K562 (cell line): ENCODE measurements around the gene KLHL18. TPM values are rescaled to one million over a fixed set of nuclear protein-coding genes. Genes with fewer than 3 reads are reported as not detected.

ENCODE experiments used
- ARID1B ChIP-seq: fragments of 450-650 bp; IDR thresholded peaks from 2 replicates; pipeline ENCODE4 v1.6.1; 2016; ENCODE audit warnings: antibody characterized with exemption, mild to moderate bottlenecking, inconsistent platforms
- CEBPG ChIP-seq, 3 experiments: fragments of 200-800 bp in 1 of 3; sonication (Bioruptor generic) in 1 of 3; sonication (generic) in 1 of 3; formaldehyde crosslinking in 1 of 3; IDR thresholded peaks in 2 of 3; conservative IDR thresholded peaks in 1 of 3; 2 replicates each; pipeline versions ENCODE4 v1.6.1 to v1.8.0; 2016 to 2022; ENCODE audit warnings: missing compliant biosample characterization in 2 of 3, missing genetic modification characterization in 2 of 3, mild to moderate bottlenecking in 1 of 3, missing genetic modification reagents in 1 of 3
- CHCHD3 ChIP-seq: fragments of 250-450 bp; sonication (Bioruptor Pico); IDR thresholded peaks from 2 replicates; pipeline ENCODE4 v2.1.2; 2022; ENCODE audit warnings: mild to moderate bottlenecking
- CREB1 ChIP-seq, 2 experiments: sonication (generic) in 1 of 2; formaldehyde crosslinking in 1 of 2; IDR thresholded peaks; 2 replicates each; pipeline versions ENCODE4 v1.6.1 to v1.8.0; 2012 to 2022; ENCODE audit warnings: inconsistent platforms in 1 of 2, mild to moderate bottlenecking in 1 of 2, missing genetic modification reagents in 1 of 2, moderate library complexity in 1 of 2
- DIDO1 ChIP-seq: fragments of 450-650 bp; IDR thresholded peaks from 2 replicates; pipeline ENCODE4 v1.6.1; 2016; ENCODE audit warnings: low read depth, missing biosample characterization, missing genetic modification characterization
- E4F1 ChIP-seq: fragments of 250-450 bp; sonication (Bioruptor Pico); IDR thresholded peaks from 2 replicates; pipeline ENCODE4 v1.5.0; 2021; ENCODE audit warnings: mild to moderate bottlenecking, borderline replicate concordance
- ESRRB ChIP-seq: fragments of 250-450 bp; sonication (Bioruptor Pico); IDR thresholded peaks from 2 replicates; pipeline ENCODE4 v1.5.0; 2020; ENCODE audit warnings: mild to moderate bottlenecking, moderate library complexity, borderline replicate concordance
- KDM2B ChIP-seq: fragments of 250-450 bp; sonication (Bioruptor Pico); IDR thresholded peaks from 2 replicates; pipeline ENCODE4 v1.8.0; 2021; ENCODE audit warnings: mild to moderate bottlenecking, moderate library complexity
- MECOM ChIP-seq: fragments of 250-450 bp; sonication (Bioruptor Pico); IDR thresholded peaks from 2 replicates; pipeline ENCODE4 v1.8.0; 2022; ENCODE audit warnings: inconsistent platforms
- MITF ChIP-seq: IDR thresholded peaks from 2 replicates; pipeline ENCODE4 v1.6.1; 2014; ENCODE audit warnings: antibody characterized with exemption
- NFE2L1 ChIP-seq: fragments of 450-650 bp; IDR thresholded peaks from 2 replicates; pipeline ENCODE4 v1.6.1; 2016; ENCODE audit warnings: missing genetic modification characterization, low read depth, mild to moderate bottlenecking, missing compliant biosample characterization, moderate library complexity, borderline replicate concordance
- PML ChIP-seq: IDR thresholded peaks from 2 replicates; pipeline ENCODE4 v1.6.1; 2012; ENCODE audit warnings: low read length, inconsistent platforms
- SMAD4 ChIP-seq: fragments of 250-450 bp; sonication (Bioruptor Pico); conservative IDR thresholded peaks from 2 replicates; pipeline ENCODE4 v1.8.0; 2021; ENCODE audit warnings: inconsistent platforms, mild to moderate bottlenecking, moderate library complexity
- STAG1 ChIP-seq: sonication (generic); formaldehyde crosslinking; IDR thresholded peaks from 2 replicates; pipeline ENCODE4 v1.5.0; 2020; ENCODE audit warnings: missing genetic modification reagents, borderline replicate concordance
- TCF7L2 ChIP-seq: fragments of 150-350 bp; IDR thresholded peaks from 2 replicates; pipeline ENCODE4 v1.6.1; 2016; ENCODE audit warnings: low read depth, mild to moderate bottlenecking, low read length, moderate library complexity
- TEAD1 ChIP-seq, 2 experiments: fragments of 450-650 bp in 1 of 2; sonication (generic) in 1 of 2; formaldehyde crosslinking; IDR thresholded peaks; 2 replicates each; pipeline versions ENCODE4 v1.4.0 to v1.8.0; 2020 to 2022; ENCODE audit warnings: mild to moderate bottlenecking in 2 of 2, missing genetic modification reagents in 1 of 2
- XRCC3 ChIP-seq: fragments of 450-650 bp; IDR thresholded peaks from 2 replicates; pipeline ENCODE4 v1.6.1; 2017; ENCODE audit warnings: mild to moderate bottlenecking, moderate library complexity
- ZFP91 ChIP-seq: sonication (generic); formaldehyde crosslinking; IDR thresholded peaks from 2 replicates; pipeline ENCODE4 v1.8.0; 2022; ENCODE audit warnings: mild to moderate bottlenecking, missing genetic modification reagents
- ZNF165 ChIP-seq: fragments of 250-450 bp; sonication (Bioruptor Pico); IDR thresholded peaks from 2 replicates; pipeline ENCODE4 v1.4.0; 2020; ENCODE audit warnings: borderline replicate concordance
- ZNF431 ChIP-seq: sonication (generic); formaldehyde crosslinking; IDR thresholded peaks from 2 replicates; pipeline ENCODE4 v1.8.0; 2022; ENCODE audit warnings: mild to moderate bottlenecking, missing genetic modification reagents
- polyA plus RNA-seq, 8 experiments: library from polyadenylated mRNA; depleted of rRNA in 4 of 8; stranded (reverse) in 5 of 8; unstranded in 3 of 8; fragments of >200 nt; fragmentation: Nextera tagmentation in 2 of 8; fragmentation: Illumina TruSeq in 1 of 8; extraction: Ambion mirVana in 2 of 8; extraction: Trizol in 1 of 8; gene quantifications; 2 replicates each; pipeline versions ENCODE4 v1.2.1 to v1.2.3, GENCODE V29; 2011 to 2014; ENCODE audit warnings: inconsistent platforms in 1 of 8, missing spikeins in 1 of 8
- total RNA-seq, 7 experiments: library from RNA; depleted of rRNA in 6 of 7; stranded (reverse); fragments of >200 nt in 6 of 7; fragmentation: Illumina TruSeq in 2 of 7; extraction: Trizol in 2 of 7; gene quantifications; 2 replicates each; pipeline versions ENCODE4 v1.2.1 to v1.2.3, GENCODE V29; 2011 to 2021; ENCODE audit warnings: low replicate concordance in 1 of 7

KLHL18 gene
- total and polyA plus RNA-seq, 9 of the 15 experiments (the other 6 are each of a cell fraction or from before 2014, with no cell fraction given) = 26.7 to 97.5 (median 48.7) TPM

GRCh38 chr3:47381317-47382157 is 98.8 kb downstream of the KLHL18 start (continued):
- TF ChIP-seq ZFP91 (CRISPR knock-in tag) = no peak
- TF ChIP-seq PML = no peak; the same call in 1 of the 2 replicates
- TF ChIP-seq ZNF165 (CRISPR knock-in tag) = no peak
- no peak for TF ChIP-seq DIDO1
- TF ChIP-seq CREB1 (IDR thresholded peaks at IDR 0.05) = 0 out of 2 replicates have a peak, but pooled peaks have one; percentile 31
- TF ChIP-seq CREB1 (CRISPR knock-in tag; IDR thresholded peaks at IDR 0.05) = no peak; the same call in 1 of the 2 replicates
- no peak for TF ChIP-seq TEAD1 (CRISPR knock-in tag; IDR thresholded peaks at IDR 0.05)
- TF ChIP-seq SMAD4 (CRISPR knock-in tag) = no peak; the same call in none of the 2 replicates
- no peak for TF ChIP-seq XRCC3
- TF ChIP-seq ARID1B = 0 out of 2 replicates have a peak, but pooled peaks have one; percentile 33
- TF ChIP-seq CHCHD3 (CRISPR knock-in tag) = no peak
- TF ChIP-seq NFE2L1 (tag) = no peak
- no peak for TF ChIP-seq MITF
- TF ChIP-seq KDM2B (CRISPR knock-in tag) = no peak
- TF ChIP-seq ZNF431 (CRISPR knock-in tag) = 0 out of 2 replicates have a peak, but pooled peaks have one; percentile 46
- no peak for TF ChIP-seq MECOM (CRISPR knock-in tag)
- no peak for TF ChIP-seq TCF7L2
- TF ChIP-seq CEBPG (CRISPR knock-in tag; IDR thresholded peaks at IDR 0.05) = no peak
- no peak for TF ChIP-seq CEBPG (tag; conservative IDR thresholded peaks at IDR 0.05 in 1 of 2, IDR thresholded peaks at IDR 0.05 in 1 of 2)
- TF ChIP-seq E4F1 (CRISPR knock-in tag) = no peak
- no peak for TF ChIP-seq ESRRB
- TF ChIP-seq STAG1 (CRISPR knock-in tag) = no peak
